ENCODE measurements around the gene SLC22A23. TPM values are rescaled to one million over a fixed set of nuclear protein-coding genes. Genes with fewer than 3 reads are reported as not detected.

SLC22A23 gene
- total RNA-seq, 2 experiments from 2014 or later, result 1.3 to 1.4 TPM

- CTCF ChIA-PET, result interaction anchor here (0.6 kb wide), 1 partner anchor 416 kb away, joined by 3 read pairs; no protein-coding TSS in a partner anchor
- intact Hi-C loops (cut with micrococcal nuclease), result loop anchor here (5.0 kb wide), 1 partner anchor 138 kb away; the partner anchor contains the start of gene SLC22A23
- Mint-ChIP-seq H3K4me1 (ENCODE audit: low read depth) (peaks cover 25% of the 10 kb centered on the region), H3K4me3 (no peak overlapping the region), H3K36me3 (ENCODE audit: low read depth) (no peaks in the 10 kb centered on the region), H3K27me3 (ENCODE audit: low read depth) (no peaks in the 10 kb centered on the region), H3K27ac (no peak overlapping the region), H3K9me3 (no peaks in the 10 kb centered on the region)
- no peak for DNase-seq
Measured at GRCh38 chr6:3318821-3319540, 137.9 kb downstream of the SLC22A23 start.

DNA sequence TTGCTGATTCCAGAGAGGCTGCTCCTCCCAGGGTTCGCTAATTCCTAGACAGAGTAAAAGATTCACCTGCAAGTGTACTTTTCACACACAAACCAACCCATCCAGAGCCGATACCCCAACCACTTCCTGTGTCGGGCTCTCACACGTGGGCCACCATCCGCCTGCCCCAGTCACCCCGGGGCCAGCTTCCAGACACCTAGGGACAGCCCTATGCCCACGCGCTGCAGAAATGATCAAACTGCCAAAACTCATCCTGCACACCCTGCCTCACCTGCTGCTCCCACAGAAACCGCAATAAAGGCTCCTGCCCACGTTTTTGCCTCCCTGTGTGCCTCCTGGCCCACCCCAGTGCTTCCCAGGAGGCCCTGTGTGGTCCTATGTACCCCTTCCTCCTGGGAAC, 138.6 kb downstream of the SLC22A23 start:
- H3K36me3 Mint-ChIP-seq (ENCODE audit: low read depth), result no peaks in the 10 kb centered on the region
- peaks cover 25% of the 10 kb centered on the region for H3K4me1 Mint-ChIP-seq (ENCODE audit: low read depth)
- DNase-seq, result peak; percentile 80
- intact Hi-C loops (cut with micrococcal nuclease), result loop anchor here (5.0 kb wide), 1 partner anchor 139 kb away; the partner anchor contains the start of gene SLC22A23
- CTCF ChIA-PET, result no interaction called here
- no peaks in the 10 kb centered on the region for H3K27me3 Mint-ChIP-seq (ENCODE audit: low read depth)
- H3K27ac Mint-ChIP-seq, result no peak overlapping the region
- no peaks in the 10 kb centered on the region for H3K9me3 Mint-ChIP-seq
- no peak overlapping the region for H3K4me3 Mint-ChIP-seq

- intact Hi-C loops (cut with micrococcal nuclease), result loop anchor here (5.0 kb wide), 1 partner anchor 140 kb away; the partner anchor contains the start of gene SLC22A23
- Mint-ChIP-seq H3K27ac (no peak overlapping the region), H3K27me3 (ENCODE audit: low read depth) (no peaks in the 10 kb centered on the region), H3K9me3 (no peaks in the 10 kb centered on the region), H3K4me3 (no peak overlapping the region), H3K4me1 (ENCODE audit: low read depth) (peaks cover 25% of the 10 kb centered on the region), H3K36me3 (ENCODE audit: low read depth) (no peaks in the 10 kb centered on the region)
- DNase-seq, result no peak
- CTCF ChIA-PET, result no interaction called here
Measured at GRCh38 chr6:3317741-3318211, 139.1 kb downstream of the SLC22A23 start.

- Mint-ChIP-seq H3K27ac (no peak overlapping the region), H3K4me1 (ENCODE audit: low read depth) (peaks cover 25% of the 10 kb centered on the region), H3K27me3 (ENCODE audit: low read depth) (no peaks in the 10 kb centered on the region), H3K9me3 (no peaks in the 10 kb centered on the region), H3K36me3 (ENCODE audit: low read depth) (no peaks in the 10 kb centered on the region), H3K4me3 (no peak overlapping the region)
- intact Hi-C loops (cut with micrococcal nuclease), result loop anchor here (5.0 kb wide), 1 partner anchor 140 kb away; the partner anchor contains the start of gene SLC22A23
- DNase-seq, result no peak
- CTCF ChIA-PET, result interaction anchor here (1.6 kb wide), 1 partner anchor 21 kb away, joined by 3 read pairs; no protein-coding TSS in a partner anchor
Measured at GRCh38 chr6:3316818-3317217, 140.0 kb downstream of the SLC22A23 start.

DNA sequence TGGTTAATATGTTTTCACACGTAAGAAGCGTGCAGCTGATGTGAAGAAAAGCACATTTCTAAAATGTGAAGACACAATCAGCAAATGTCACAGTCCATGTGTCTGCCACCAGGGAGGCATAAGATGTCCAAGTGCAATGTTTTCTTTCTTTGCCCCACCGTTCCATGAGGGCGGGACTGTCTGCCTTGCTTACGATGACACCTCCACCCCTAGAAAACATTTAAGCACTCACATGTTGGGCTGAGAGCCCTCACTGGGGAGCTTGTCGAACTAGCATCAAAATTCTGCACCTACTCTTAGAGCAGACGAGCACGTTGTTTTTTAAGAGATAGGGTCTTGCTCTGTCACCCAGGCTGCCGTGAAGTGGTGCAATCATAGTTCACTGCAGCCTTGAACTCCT, 140.5 kb downstream of the SLC22A23 start:
- Mint-ChIP-seq H3K27me3 (ENCODE audit: low read depth) (no peaks in the 10 kb centered on the region), H3K4me3 (no peak overlapping the region), H3K36me3 (ENCODE audit: low read depth) (no peaks in the 10 kb centered on the region), H3K4me1 (ENCODE audit: low read depth) (peaks cover 25% of the 10 kb centered on the region), H3K27ac (no peak overlapping the region), H3K9me3 (no peaks in the 10 kb centered on the region)
- CTCF ChIA-PET, result interaction anchor here (1.6 kb wide), 1 partner anchor 22 kb away, joined by 3 read pairs; no protein-coding TSS in a partner anchor
- DNase-seq, result no peak
- intact Hi-C loops (cut with micrococcal nuclease), result loop anchor here (5.0 kb wide), 1 partner anchor 141 kb away; the partner anchor contains the start of gene SLC22A23

- DNase-seq, result no peak
- intact Hi-C loops (cut with micrococcal nuclease), result loop anchor here (5.0 kb wide), 1 partner anchor 141 kb away; the partner anchor contains the start of gene SLC22A23
- Mint-ChIP-seq H3K4me1 (ENCODE audit: low read depth) (peaks cover 25% of the 10 kb centered on the region), H3K9me3 (no peaks in the 10 kb centered on the region), H3K27ac (no peak overlapping the region), H3K27me3 (ENCODE audit: low read depth) (no peaks in the 10 kb centered on the region), H3K36me3 (ENCODE audit: low read depth) (no peaks in the 10 kb centered on the region), H3K4me3 (no peak overlapping the region)
- CTCF ChIA-PET, result interaction anchor here (1.6 kb wide), 1 partner anchor 22 kb away, joined by 3 read pairs; no protein-coding TSS in a partner anchor
Measured at GRCh38 chr6:3315841-3316240, 141.0 kb downstream of the SLC22A23 start.

DNA sequence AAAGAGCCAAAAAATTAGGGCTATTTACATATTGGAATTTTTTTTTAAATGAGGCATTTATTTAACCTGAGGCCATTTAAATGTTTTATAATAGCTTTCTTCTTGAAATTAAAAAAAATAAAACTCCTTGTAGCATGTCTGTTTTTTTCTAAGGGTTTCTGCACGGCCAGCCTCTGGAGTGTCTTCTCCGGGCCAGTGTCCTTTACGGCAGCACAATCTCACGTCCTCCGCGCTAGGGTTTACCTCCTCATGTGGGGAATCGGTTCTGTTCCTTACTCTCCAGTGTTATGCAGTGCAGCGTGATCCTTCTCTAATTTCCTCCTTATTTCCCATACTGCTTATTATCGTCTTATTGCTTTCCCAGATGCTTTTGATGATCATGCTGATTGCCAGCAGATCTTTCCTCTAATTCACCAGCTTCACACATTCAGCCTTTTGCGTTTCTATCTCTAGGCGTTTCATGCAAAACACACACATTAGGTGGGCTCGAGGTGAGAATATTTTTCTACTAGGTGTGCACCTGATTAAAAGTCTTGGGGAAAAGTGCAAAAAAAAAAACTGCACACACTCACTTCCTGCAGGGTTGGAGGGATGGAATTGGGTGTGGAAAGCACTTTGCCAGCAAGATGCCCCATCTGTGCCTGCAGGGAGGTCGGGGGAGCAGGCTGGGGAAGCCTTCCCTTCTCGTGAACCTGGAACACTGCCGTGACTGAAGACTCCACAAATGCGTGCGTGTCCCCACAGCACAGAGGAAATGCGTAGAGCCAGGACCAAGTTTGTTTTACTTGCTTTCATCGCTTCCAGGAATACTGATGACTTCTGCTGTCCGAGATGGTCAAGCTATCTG, 142.0 kb downstream of the SLC22A23 start:
- intact Hi-C loops (cut with micrococcal nuclease), result loop anchor here (5.0 kb wide), 1 partner anchor 142 kb away; the partner anchor contains the start of gene SLC22A23
- CTCF ChIA-PET, result no interaction called here
- no peak overlapping the region for H3K27ac Mint-ChIP-seq

DNA sequence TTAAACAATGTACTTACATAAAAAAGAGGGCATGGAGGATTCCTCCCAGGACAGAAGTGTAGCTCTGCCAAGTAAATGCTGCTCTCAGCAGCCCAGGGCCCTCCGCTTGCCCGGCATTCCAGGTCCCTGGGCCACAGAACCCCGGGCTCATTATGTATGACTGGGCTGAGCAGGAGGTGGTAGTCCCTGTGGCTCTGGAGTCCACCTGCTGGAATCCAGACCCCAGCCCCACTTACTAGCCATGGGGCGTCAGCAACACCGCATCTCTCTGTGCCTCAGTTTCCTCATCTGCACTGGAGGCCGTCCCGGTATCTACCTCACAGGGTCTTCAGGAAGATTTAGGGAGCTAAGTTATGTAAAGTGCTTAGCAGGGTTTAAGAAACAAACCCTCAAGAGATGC, 142.7 kb downstream of the SLC22A23 start:
- no peak overlapping the region for H3K4me3 Mint-ChIP-seq
- DNase-seq, result no peak
- peaks cover 22% of the 10 kb centered on the region for H3K4me1 Mint-ChIP-seq (ENCODE audit: low read depth)
- no peaks in the 10 kb centered on the region for H3K36me3 Mint-ChIP-seq (ENCODE audit: low read depth)
- no peaks in the 10 kb centered on the region for H3K27me3 Mint-ChIP-seq (ENCODE audit: low read depth)
- no peak overlapping the region for H3K27ac Mint-ChIP-seq
- no peaks in the 10 kb centered on the region for H3K9me3 Mint-ChIP-seq
- intact Hi-C loops (cut with micrococcal nuclease), result no loop called here
- CTCF ChIA-PET, result no interaction called here

More for the DNA sequence above, 142.0 kb downstream of the SLC22A23 start:
- Mint-ChIP-seq H3K9me3 (no peaks in the 10 kb centered on the region), H3K36me3 (ENCODE audit: low read depth) (no peaks in the 10 kb centered on the region), H3K4me3 (no peak overlapping the region), H3K4me1 (ENCODE audit: low read depth) (peaks cover 25% of the 10 kb centered on the region), H3K27me3 (ENCODE audit: low read depth) (no peaks in the 10 kb centered on the region)
- DNase-seq, result no peak

DNA sequence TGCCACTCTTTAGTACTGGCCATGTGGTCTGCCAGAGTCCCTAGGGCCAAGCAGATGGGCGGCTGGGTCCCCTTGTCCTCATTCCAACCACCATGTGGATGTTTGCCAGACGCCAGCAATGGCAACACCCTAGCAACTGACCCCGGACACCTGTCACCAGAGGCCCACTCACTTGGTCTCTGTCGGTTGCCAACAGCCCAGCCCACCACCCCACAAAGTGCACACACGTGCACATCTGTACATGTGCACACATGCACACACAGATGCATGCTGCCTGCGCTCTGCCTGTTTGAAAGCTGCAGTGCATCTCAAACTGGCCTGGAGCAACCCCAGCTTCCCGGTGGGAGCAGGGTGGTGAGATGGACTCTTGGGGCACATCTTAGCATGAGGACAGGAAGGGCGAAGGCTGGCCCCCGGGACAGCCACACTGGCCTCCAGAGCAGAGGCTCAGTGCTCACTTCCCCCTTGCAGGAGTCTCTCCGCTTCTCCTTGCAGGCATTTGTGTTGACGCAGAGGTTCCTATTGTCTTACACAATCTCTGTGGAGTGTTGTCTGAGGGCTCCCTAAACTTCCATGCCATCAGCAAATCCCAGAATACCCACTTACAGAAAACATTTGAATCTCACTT, 144.1 kb downstream of the SLC22A23 start:
- Mint-ChIP-seq H3K9me3 (no peaks in the 10 kb centered on the region), H3K4me1 (ENCODE audit: low read depth) (peaks cover 8% of the 10 kb centered on the region), H3K27ac (no peak overlapping the region), H3K27me3 (ENCODE audit: low read depth) (no peaks in the 10 kb centered on the region), H3K36me3 (ENCODE audit: low read depth) (no peaks in the 10 kb centered on the region), H3K4me3 (no peak overlapping the region)
- CTCF ChIA-PET, result no interaction called here
- intact Hi-C loops (cut with micrococcal nuclease), result no loop called here
- no peak for DNase-seq

GRCh38 chr6:3311826-3312225, 145.0 kb downstream of the SLC22A23 start:
- no peaks in the 10 kb centered on the region for H3K9me3 Mint-ChIP-seq
- H3K4me1 Mint-ChIP-seq (ENCODE audit: low read depth), result peaks cover under 1% of the 10 kb centered on the region
- H3K4me3 Mint-ChIP-seq, result no peak overlapping the region
- CTCF ChIA-PET, result no interaction called here
- intact Hi-C loops (cut with micrococcal nuclease), result no loop called here
- DNase-seq, result no peak
- no peaks in the 10 kb centered on the region for H3K36me3 Mint-ChIP-seq (ENCODE audit: low read depth)
- no peak overlapping the region for H3K27ac Mint-ChIP-seq
- H3K27me3 Mint-ChIP-seq (ENCODE audit: low read depth), result no peaks in the 10 kb centered on the region

DNA sequence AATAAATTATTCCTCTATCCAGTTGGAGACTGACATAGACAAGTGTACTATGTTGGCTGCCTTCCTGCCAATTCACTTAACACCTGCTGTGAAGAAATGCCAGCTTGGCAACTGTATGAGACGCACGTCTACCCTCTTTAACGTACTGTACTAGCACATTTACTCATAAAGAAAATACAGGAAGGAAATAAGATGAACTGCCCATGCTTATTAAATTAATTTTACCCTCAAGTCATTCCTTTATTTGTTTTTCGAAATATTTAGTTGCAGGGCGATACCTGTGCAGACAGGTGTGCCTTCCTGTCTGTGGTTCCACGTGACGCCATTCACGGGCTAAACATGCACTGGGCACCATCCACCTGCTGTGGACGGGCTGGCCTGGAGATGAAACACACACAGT, 146.1 kb downstream of the SLC22A23 start:
- Mint-ChIP-seq H3K9me3 (no peaks in the 10 kb centered on the region), H3K27ac (no peak overlapping the region), H3K36me3 (ENCODE audit: low read depth) (peaks cover 2% of the 10 kb centered on the region), H3K4me3 (no peak overlapping the region), H3K27me3 (ENCODE audit: low read depth) (no peaks in the 10 kb centered on the region), H3K4me1 (ENCODE audit: low read depth) (no peaks in the 10 kb centered on the region)
- intact Hi-C loops (cut with micrococcal nuclease), result no loop called here
- DNase-seq, result no peak
- CTCF ChIA-PET, result no interaction called here

GRCh38 chr6:3310051-3310448, 146.8 kb downstream of the SLC22A23 start:
- CTCF ChIA-PET, result no interaction called here
- Mint-ChIP-seq H3K36me3 (ENCODE audit: low read depth) (peaks cover 3% of the 10 kb centered on the region), H3K27me3 (ENCODE audit: low read depth) (no peaks in the 10 kb centered on the region), H3K4me3 (no peak overlapping the region), H3K4me1 (ENCODE audit: low read depth) (no peaks in the 10 kb centered on the region), H3K27ac (no peak overlapping the region), H3K9me3 (no peaks in the 10 kb centered on the region)
- DNase-seq, result no peak
- intact Hi-C loops (cut with micrococcal nuclease), result no loop called here
